Activated B cell treated with CpG ODN at 0.5 μM for 24 hours (primary cell): Measurements from ENCODE around the gene NWD2. TPM values are rescaled to one million over a fixed set of nuclear protein-coding genes. Genes with fewer than 3 reads are reported as not detected.

Source experiments
- ATAC-seq: fragments of 200-7000 bp; cut with Tn5 transposase; one replicate; pipeline ENCODE4 v1.10.0; 2021; ENCODE audit warnings: low read depth, mild to moderate bottlenecking, moderate library complexity
- CTCF ChIA-PET: fragments of 350-600 bp; sonication (Branson Sonifier 250); formaldehyde crosslinking; loops from one replicate; lab custom pipeline; 2021; ENCODE audit warnings: antibody characterized with exemption; lab: Charles Lee
- POLR2A ChIA-PET: fragments of 350-600 bp; sonication (Branson Sonifier 250); formaldehyde crosslinking; loops from one replicate; lab custom pipeline; 2021; ENCODE audit warnings: antibody characterized with exemption; lab: Charles Lee
- DNase-seq: peaks from one replicate; pipeline ENCODE4 v3.0.0; 2022
- H3K27ac Mint-ChIP-seq: one replicate; pipeline ENCODE4 v1.8.0; 2020; ENCODE audit warnings: mixed read lengths
- H3K27me3 Mint-ChIP-seq: one replicate; pipeline ENCODE4 v1.8.0; 2021; ENCODE audit warnings: mixed read lengths
- H3K36me3 Mint-ChIP-seq: one replicate; pipeline ENCODE4 v1.8.0; 2021; ENCODE audit warnings: low read depth, mixed read lengths
- H3K4me1 Mint-ChIP-seq: one replicate; pipeline ENCODE4 v1.8.0; 2021; ENCODE audit warnings: mixed read lengths
- H3K4me3 Mint-ChIP-seq: one replicate; pipeline ENCODE4 v1.8.0; 2020; ENCODE audit warnings: mild to moderate bottlenecking, mixed read lengths
- H3K9me3 Mint-ChIP-seq: one replicate; pipeline ENCODE4 v1.8.0; 2020; ENCODE audit warnings: mixed read lengths
- CTCF ChIP-seq: fragments of 200-600 bp; IDR thresholded peaks from one replicate; pipeline ENCODE4 v1.8.0; 2022; ENCODE audit warnings: antibody characterized with exemption, mild to moderate bottlenecking
- intact Hi-C: fragments of 100-400 bp; cut with micrococcal nuclease; formaldehyde crosslinking; loops from one replicate; pipeline ENCODE4 v1.15.1; 2024
- total RNA-seq: library from RNA; stranded (reverse); gene quantifications from 2 replicates; pipeline ENCODE4 v1.2.3, GENCODE V29; 2022

The NWD2 gene
- total RNA-seq, 1 donor from 2014 or later = not detected

DNA sequence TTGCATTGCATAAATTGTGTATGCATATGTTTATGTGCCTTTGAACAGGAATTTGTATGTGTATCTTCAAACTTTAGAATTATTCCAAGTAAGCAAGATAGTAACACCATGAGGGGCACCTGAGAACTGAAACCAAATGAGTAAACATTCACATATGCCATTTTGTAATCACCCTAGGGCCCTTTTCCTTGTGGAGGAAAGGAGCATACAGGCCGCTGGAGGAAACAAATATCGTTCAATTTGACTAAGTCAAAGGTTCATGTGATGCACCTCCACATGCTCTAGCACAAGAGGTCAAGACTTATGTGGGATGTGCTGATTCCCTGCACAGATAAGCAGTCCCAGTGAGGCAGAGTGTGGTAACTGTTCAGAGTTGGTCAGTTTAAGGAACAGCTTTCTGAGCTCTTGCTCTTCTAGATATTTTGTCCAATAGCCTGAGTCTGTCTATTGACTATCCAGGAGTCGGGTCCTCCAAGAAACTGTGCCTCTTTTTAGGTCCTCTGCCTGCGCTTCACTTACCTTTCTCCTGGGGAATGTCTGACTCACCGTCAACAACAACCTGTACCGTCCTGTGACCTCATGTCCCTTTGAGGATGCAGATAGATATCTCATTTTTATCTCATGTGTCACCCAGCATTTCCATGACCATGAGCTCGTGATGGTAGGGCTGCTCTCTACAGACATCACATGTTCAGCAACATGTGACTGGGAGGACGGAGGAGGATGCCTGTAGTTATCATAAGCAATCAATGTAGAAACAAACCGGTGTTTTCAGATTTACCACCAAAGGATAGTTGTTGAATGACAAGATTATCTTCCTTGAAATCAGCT, 196.9 kb downstream of the NWD2 start:
- ATAC-seq (no peak), DNase-seq (no peak)
- Mint-ChIP-seq H3K9me3 (no peaks in the 10 kb centered on the region), H3K36me3 (no peaks in the 10 kb centered on the region), H3K27me3 (peaks cover 3% of the 10 kb centered on the region), H3K4me1 (no peaks in the 10 kb centered on the region), H3K4me3 (no peak overlapping the region), H3K27ac (no peak overlapping the region)
- TF ChIP-seq CTCF = no peak
- intact Hi-C loops = no loop called here
- ChIA-PET POLR2A (no interaction called here), CTCF (interaction anchor here (0.9 kb wide), 1 partner anchor 127 kb away, joined by 3 read pairs; no protein-coding TSS in a partner anchor)

- Mint-ChIP-seq H3K36me3 (no peaks in the 10 kb centered on the region), H3K4me3 (no peak overlapping the region), H3K27me3 (peaks cover 3% of the 10 kb centered on the region), H3K27ac (no peak overlapping the region), H3K4me1 (no peaks in the 10 kb centered on the region), H3K9me3 (no peaks in the 10 kb centered on the region)
- ChIA-PET POLR2A (no interaction called here), CTCF (interaction anchor here (0.9 kb wide), 1 partner anchor 127 kb away, joined by 3 read pairs; no protein-coding TSS in a partner anchor)
- TF ChIP-seq CTCF = no peak
- ATAC-seq (no peak), DNase-seq (no peak)
- intact Hi-C loops = no loop called here
Observed at GRCh38 chr4:37442062-37442323, 197.4 kb downstream of the NWD2 start.

- ATAC-seq (no peak), DNase-seq (no peak)
- CTCF ChIA-PET = no interaction called here
- Mint-ChIP-seq H3K27me3 (peaks cover 3% of the 10 kb centered on the region), H3K9me3 (no peaks in the 10 kb centered on the region), H3K36me3 (no peaks in the 10 kb centered on the region), H3K27ac (no peak overlapping the region), H3K4me1 (no peaks in the 10 kb centered on the region), H3K4me3 (no peak overlapping the region)
- intact Hi-C loops = no loop called here
- TF ChIP-seq CTCF = no peak
- POLR2A ChIA-PET = no interaction called here
Observed at GRCh38 chr4:37443137-37443536, 198.6 kb downstream of the NWD2 start.

DNA sequence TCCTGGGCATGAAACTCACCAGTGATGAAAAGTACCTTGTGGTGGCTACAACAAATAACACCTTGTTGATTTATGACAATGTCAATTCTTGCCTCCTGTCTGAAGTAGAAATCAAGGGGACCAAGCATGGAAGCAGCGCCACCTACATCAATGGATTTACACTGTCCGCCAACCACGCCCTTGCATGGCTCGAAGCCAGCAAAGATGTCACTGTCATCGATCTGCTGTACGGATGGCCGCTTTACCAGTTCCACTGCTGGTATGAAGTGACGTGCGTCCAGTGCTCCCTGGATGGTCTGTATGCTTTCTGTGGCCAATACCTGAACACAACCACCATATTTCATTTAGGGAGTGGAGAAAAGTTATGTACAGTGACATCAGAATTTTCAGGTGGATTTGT, 200.5 kb downstream of the NWD2 start:
- Mint-ChIP-seq H3K27ac (no peak overlapping the region), H3K36me3 (no peaks in the 10 kb centered on the region), H3K4me3 (no peak overlapping the region), H3K4me1 (no peaks in the 10 kb centered on the region), H3K9me3 (no peaks in the 10 kb centered on the region), H3K27me3 (peaks cover 9% of the 10 kb centered on the region)
- intact Hi-C loops = no loop called here
- DNase-seq = no peak
- TF ChIP-seq CTCF = no peak
- no peak for ATAC-seq
- ChIA-PET CTCF (no interaction called here), POLR2A (no interaction called here)

DNA sequence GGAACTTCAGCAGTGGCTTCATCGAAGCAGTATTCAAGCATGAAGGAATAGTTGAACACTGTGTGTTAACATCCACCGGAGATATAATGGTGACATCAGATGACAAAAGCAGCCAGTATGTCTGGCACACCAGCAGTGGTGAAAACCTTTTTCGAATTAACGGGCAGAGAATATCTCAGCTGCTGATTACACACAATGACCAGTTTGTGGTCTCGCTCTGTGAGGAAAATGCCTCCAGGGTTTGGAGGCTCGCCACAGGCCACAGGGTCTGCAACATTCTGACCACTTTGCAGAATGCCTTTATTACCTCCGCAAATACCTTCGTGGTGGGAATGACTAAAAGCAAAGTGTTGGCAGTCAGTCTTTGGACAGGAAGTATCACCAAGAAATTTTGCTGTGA, 201.5 kb downstream of the NWD2 start:
- no peak for ATAC-seq
- Mint-ChIP-seq H3K4me3 (no peak overlapping the region), H3K4me1 (no peaks in the 10 kb centered on the region), H3K36me3 (no peaks in the 10 kb centered on the region), H3K27me3 (peaks cover 13% of the 10 kb centered on the region), H3K9me3 (no peaks in the 10 kb centered on the region), H3K27ac (no peak overlapping the region)
- DNase-seq = no peak
- no peak for TF ChIP-seq CTCF
- CTCF ChIA-PET = no interaction called here
- POLR2A ChIA-PET = no interaction called here
- intact Hi-C loops = no loop called here
